ENCODE measurements around the gene KCNB1.

DNA sequence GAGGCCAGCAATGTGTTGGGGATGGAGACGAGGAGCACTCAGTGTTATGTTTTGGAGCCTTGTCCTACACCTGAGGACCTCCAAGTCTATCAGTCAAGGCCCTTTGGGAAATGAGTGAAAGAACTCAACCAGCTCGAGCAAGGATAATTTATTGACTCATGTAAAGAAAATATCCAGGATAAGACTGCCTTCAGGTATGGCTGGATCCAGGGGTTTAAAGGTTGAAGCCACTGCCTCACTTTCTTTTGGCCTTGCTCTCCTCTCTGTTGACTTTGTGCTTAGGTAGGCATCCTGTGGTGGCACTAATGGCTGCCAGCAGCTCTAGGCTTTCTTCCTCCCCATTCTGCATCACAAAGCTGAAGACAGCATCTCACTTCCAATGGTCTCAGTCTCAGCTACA, 138.3 kb downstream of the KCNB1 start:
- TF ChIP-seq, protein P1, sequence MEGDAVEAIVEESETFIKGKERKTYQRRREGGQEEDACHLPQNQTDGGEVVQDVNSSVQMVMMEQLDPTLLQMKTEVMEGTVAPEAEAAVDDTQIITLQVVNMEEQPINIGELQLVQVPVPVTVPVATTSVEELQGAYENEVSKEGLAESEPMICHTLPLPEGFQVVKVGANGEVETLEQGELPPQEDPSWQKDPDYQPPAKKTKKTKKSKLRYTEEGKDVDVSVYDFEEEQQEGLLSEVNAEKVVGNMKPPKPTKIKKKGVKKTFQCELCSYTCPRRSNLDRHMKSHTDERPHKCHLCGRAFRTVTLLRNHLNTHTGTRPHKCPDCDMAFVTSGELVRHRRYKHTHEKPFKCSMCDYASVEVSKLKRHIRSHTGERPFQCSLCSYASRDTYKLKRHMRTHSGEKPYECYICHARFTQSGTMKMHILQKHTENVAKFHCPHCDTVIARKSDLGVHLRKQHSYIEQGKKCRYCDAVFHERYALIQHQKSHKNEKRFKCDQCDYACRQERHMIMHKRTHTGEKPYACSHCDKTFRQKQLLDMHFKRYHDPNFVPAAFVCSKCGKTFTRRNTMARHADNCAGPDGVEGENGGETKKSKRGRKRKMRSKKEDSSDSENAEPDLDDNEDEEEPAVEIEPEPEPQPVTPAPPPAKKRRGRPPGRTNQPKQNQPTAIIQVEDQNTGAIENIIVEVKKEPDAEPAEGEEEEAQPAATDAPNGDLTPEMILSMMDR (IDR thresholded peaks at IDR 0.05), result no peak
- no peak for TF ChIP-seq EZH2 (IDR thresholded peaks at IDR 0.05; ENCODE audit: borderline replicate concordance, insufficient read depth, low read depth, low read length, poor library complexity, severe bottlenecking)

All from B cell (primary cell).